K562 (cell line): ENCODE measurements around the gene BOD1L2. TPM values are rescaled to one million over a fixed set of nuclear protein-coding genes. Genes with fewer than 3 reads are reported as not detected.
A peak's percentile ranks its signal among the peaks of the same experiment; 100 is the strongest.

ENCODE experiments used
- ATAC-seq: fragments of 200-7000 bp; cut with Tn5 transposase; 3 replicates; pipeline ENCODE4 v1.9.1; 2020; ENCODE audit warnings: moderate library complexity
- BruUV-seq: library from RNA; stranded (reverse); fragments of 400-500 nt; replicated peaks from 2 replicates; lab custom pipeline; 2021; lab: Mats Ljungman, UMichigan
- CTCF ChIA-PET: fragments of 300-600 bp; formaldehyde crosslinking; extraction: SDS; loops from one replicate; lab custom pipeline; 2021; ENCODE audit warnings: low intra/inter-chr PET ratio; lab: Yijun Ruan, JAX
- POLR2A ChIA-PET: fragments of 300-600, 350-650 bp; sonication (Branson Sonifier 250); formaldehyde crosslinking; extraction: SDS; loops from one replicate; lab custom pipeline; 2021; ENCODE audit warnings: antibody characterized with exemption, inconsistent platforms; lab: Yijun Ruan, JAX
- DNase-seq, 4 experiments: peaks; one replicate each; pipeline versions ENCODE4 v3.0.0 to v3.0.0-alpha.2; 2011 to 2018; ENCODE audit warnings: low spot score in 3 of 4, mixed read lengths in 3 of 4; ENCODE audit errors: extremely low read depth in 1 of 4
- FAIRE-seq: peaks from 2 replicates; lab custom pipeline; 2011; peaks lifted over from hg19 to GRCh38; lab: Jason Lieb, UNC
- H2AFZ ChIP-seq: 2 replicates; pipeline ENCODE4 v1.6.0; 2011; ENCODE audit warnings: low read depth, low read length, control low read depth, inconsistent platforms
- H3K27ac ChIP-seq: fragments of 200-600 bp; 3 replicates; pipeline ENCODE4 v1.8.0; 2011; ENCODE audit warnings: low read depth, mild to moderate bottlenecking, control low read depth, inconsistent platforms, low read length, moderate library complexity, mixed read lengths; ENCODE audit errors: extremely low read depth
- H3K27me3 ChIP-seq, 2 experiments: fragments of 300-600 bp in 1 of 2; 2 replicates in 1 of 2; 3 replicates in 1 of 2; pipeline versions ENCODE4 v1.6.0 to v1.8.0; 2011; ENCODE audit warnings: inconsistent platforms in 2 of 2, low read length in 2 of 2, mild to moderate bottlenecking in 1 of 2, mixed read lengths in 1 of 2, moderate library complexity in 1 of 2; ENCODE audit not compliant: control insufficient read depth in 2 of 2, insufficient read depth in 2 of 2
- H3K36me3 ChIP-seq: fragments of 300-600 bp; 3 replicates; pipeline ENCODE4 v1.8.0; 2011; ENCODE audit warnings: mild to moderate bottlenecking, low read length, inconsistent platforms; ENCODE audit not compliant: control insufficient read depth, insufficient read depth
- H3K4me1 ChIP-seq, 2 experiments: fragments of 200-600 bp in 1 of 2; replicated peaks in 1 of 2; 2 replicates in 1 of 2; 3 replicates in 1 of 2; pipeline versions ENCODE4 v1.5.1 to v1.8.0; 2011; ENCODE audit warnings: inconsistent platforms in 2 of 2, low read length in 2 of 2, mild to moderate bottlenecking in 1 of 2, mixed read lengths in 1 of 2, moderate library complexity in 1 of 2; ENCODE audit not compliant: control insufficient read depth in 2 of 2, insufficient read depth in 2 of 2
- H3K4me2 ChIP-seq: 2 replicates; pipeline ENCODE4 v1.6.1; 2011; ENCODE audit warnings: low read length, control low read depth, inconsistent platforms, mixed read lengths; ENCODE audit not compliant: insufficient read depth
- H3K4me3 ChIP-seq: fragments of 200-600 bp; sonication (generic), shearing (Covaris generic); 2 replicates; pipeline ENCODE4 v1.5.1; 2016; ENCODE audit warnings: control low read depth, inconsistent platforms
- H3K79me2 ChIP-seq: fragments of 200-600 bp; 3 replicates; pipeline ENCODE4 v1.8.0; 2011; ENCODE audit warnings: low read length, inconsistent platforms; ENCODE audit not compliant: control insufficient read depth, insufficient read depth
- H3K9ac ChIP-seq, 2 experiments: 2 replicates each; pipeline versions ENCODE4 v1.6.0 to v1.6.1; 2011; ENCODE audit warnings: low read depth in 2 of 2, low read length in 2 of 2, control low read depth in 1 of 2, inconsistent platforms in 1 of 2, mild to moderate bottlenecking in 1 of 2, mixed read lengths in 1 of 2; ENCODE audit not compliant: insufficient read depth in 1 of 2
- H3K9me1 ChIP-seq: one replicate; pipeline ENCODE4 v1.6.0; 2011; ENCODE audit warnings: inconsistent platforms, mild to moderate bottlenecking, low read length, moderate library complexity; ENCODE audit not compliant: control insufficient read depth, insufficient read depth
- H3K9me3 ChIP-seq: replicated peaks from 2 replicates; pipeline ENCODE4 v1.5.1; 2011; ENCODE audit warnings: low read depth, low read length, inconsistent platforms; ENCODE audit not compliant: control insufficient read depth, insufficient read depth
- H4K20me1 ChIP-seq: replicated peaks from 2 replicates; pipeline ENCODE4 v1.6.1; 2011; ENCODE audit warnings: low read length, inconsistent platforms, mixed read lengths; ENCODE audit not compliant: control insufficient read depth, insufficient read depth
- ADNP ChIP-seq: fragments of 200-800 bp; sonication (Bioruptor generic); IDR thresholded peaks from 2 replicates; pipeline ENCODE4 v1.6.1; 2016; ENCODE audit warnings: missing genetic modification characterization, missing compliant biosample characterization
- DIDO1 ChIP-seq: fragments of 450-650 bp; IDR thresholded peaks from 2 replicates; pipeline ENCODE4 v1.6.1; 2016; ENCODE audit warnings: low read depth, missing biosample characterization, missing genetic modification characterization
- ESRRA ChIP-seq: fragments of 450-650 bp; IDR thresholded peaks from 2 replicates; pipeline ENCODE4 v1.6.1; 2014; ENCODE audit warnings: low read depth, mild to moderate bottlenecking, moderate library complexity, borderline replicate concordance
- PCBP2 ChIP-seq: fragments of 200-400 bp; formaldehyde crosslinking; IDR thresholded peaks from 2 replicates; pipeline ENCODE4 v1.6.1; 2018; ENCODE audit warnings: low read length, low read depth, mild to moderate bottlenecking, moderate library complexity; ENCODE audit not compliant: poor library complexity, severe bottlenecking
- RBM22 ChIP-seq: fragments of 200-400 bp; formaldehyde crosslinking; IDR thresholded peaks from 2 replicates; pipeline ENCODE4 v1.6.1; 2018; ENCODE audit warnings: low read length, low read depth; ENCODE audit not compliant: poor library complexity, severe bottlenecking
- SAFB ChIP-seq: fragments of 200-400 bp; formaldehyde crosslinking; IDR thresholded peaks from 2 replicates; pipeline ENCODE4 v1.6.1; 2017; ENCODE audit warnings: low read depth, low read length, borderline replicate concordance
- SMARCB1 ChIP-seq: IDR thresholded peaks from 2 replicates; pipeline ENCODE4 v1.6.1; 2011; ENCODE audit warnings: improper control_type of control experiment, low read depth; ENCODE audit not compliant: insufficient read length
- SNRNP70 ChIP-seq: fragments of 200-400 bp; formaldehyde crosslinking; optimal IDR thresholded peaks from 2 replicates; pipeline ENCODE3; 2017; ENCODE audit warnings: low read depth, low read length
- WGBS: fragments of 100-300 bp; shearing (Covaris generic); methylation state at CpG from one replicate; pipeline ENCODE4 v1.1.6; 2016; ENCODE audit warnings: low coverage, mixed read lengths; ENCODE audit not compliant: insufficient coverage; ENCODE audit errors: missing lambda C conversion rate; 5-methylcytosine and 5-hydroxymethylcytosine counted together
- in situ Hi-C: fragments of 300-500 bp; cut with MboI; formaldehyde crosslinking; loops from 4 replicates; pipeline ENCODE4 v1.15.0; 2018; ENCODE audit warnings: inconsistent platforms, mixed read lengths
- intact Hi-C: fragments of 100-400 bp; cut with micrococcal nuclease; formaldehyde crosslinking; loops from 2 replicates; pipeline ENCODE4 v1.14.2; 2022
- polyA plus RNA-seq, 8 experiments: library from polyadenylated mRNA; depleted of rRNA in 4 of 8; stranded (reverse) in 5 of 8; unstranded in 3 of 8; fragments of >200 nt; fragmentation: Nextera tagmentation in 2 of 8; fragmentation: Illumina TruSeq in 1 of 8; extraction: Ambion mirVana in 2 of 8; extraction: Trizol in 1 of 8; gene quantifications; 2 replicates each; pipeline versions ENCODE4 v1.2.1 to v1.2.3, GENCODE V29; 2011 to 2014; ENCODE audit warnings: inconsistent platforms in 1 of 8, missing spikeins in 1 of 8
- total RNA-seq, 7 experiments: library from RNA; depleted of rRNA in 6 of 7; stranded (reverse); fragments of >200 nt in 6 of 7; fragmentation: Illumina TruSeq in 2 of 7; extraction: Trizol in 2 of 7; gene quantifications; 2 replicates each; pipeline versions ENCODE4 v1.2.1 to v1.2.3, GENCODE V29; 2011 to 2021; ENCODE audit warnings: low replicate concordance in 1 of 7
- TF ChIP-seq, protein P1 (sequence below): fragments of 250-450 bp; sonication (Bioruptor Pico); IDR thresholded peaks from 2 replicates; pipeline ENCODE4 v1.8.0; 2021; ENCODE audit warnings: mild to moderate bottlenecking, moderate library complexity
- TF ChIP-seq, protein P2 (sequence below), 2 experiments: fragments of 450-650 bp; formaldehyde crosslinking in 1 of 2; IDR thresholded peaks; 2 replicates each; pipeline versions ENCODE4 v1.4.0 to v1.6.1; 2014 to 2020; ENCODE audit warnings: mild to moderate bottlenecking in 2 of 2, borderline replicate concordance in 1 of 2, low read depth in 1 of 2
- TF ChIP-seq, protein P3 (sequence below): sonication (generic); formaldehyde crosslinking; IDR thresholded peaks from 2 replicates; pipeline ENCODE4 v1.9.0; 2022; ENCODE audit warnings: mild to moderate bottlenecking, missing genetic modification reagents

Gene BOD1L2
- total and polyA plus RNA-seq, 9 of the 15 experiments (the other 6 are each of a cell fraction or from before 2014, with no cell fraction given), result 0.03 TPM; not detected in 8

DNA sequence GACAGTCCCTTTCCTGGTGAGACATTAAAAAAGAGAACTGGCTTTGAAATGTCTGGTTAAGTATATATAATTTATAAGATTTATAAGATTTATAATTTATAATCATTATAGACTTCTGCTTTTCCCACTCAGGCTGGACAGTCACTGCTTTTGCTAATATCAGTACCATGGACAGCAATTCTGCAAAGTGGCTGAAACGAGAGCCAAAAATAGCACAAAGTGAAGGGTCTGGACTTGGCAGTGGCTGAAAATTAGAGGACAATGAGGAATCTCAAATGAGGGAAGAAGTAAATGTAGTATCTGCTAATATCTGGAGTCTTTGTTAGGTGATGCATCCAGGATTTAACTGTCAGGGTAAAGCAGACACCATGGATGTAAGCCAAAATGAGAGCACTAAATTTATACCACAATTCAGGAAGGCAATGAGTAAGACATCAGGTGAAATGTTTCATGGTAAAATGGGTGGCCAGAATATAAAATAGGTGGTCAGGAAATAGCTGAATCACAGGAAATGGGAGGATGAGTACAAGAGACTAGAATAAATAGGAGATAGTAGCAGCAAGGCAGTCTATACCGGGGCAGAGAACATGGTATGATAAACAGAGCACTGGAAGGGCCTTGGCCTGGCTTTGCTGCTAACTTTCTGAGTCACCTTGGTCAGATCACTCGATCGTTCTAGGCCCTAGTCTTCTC lies 39.6 kb upstream of the BOD1L2 start:
- CTCF ChIA-PET, result no interaction called here
- ATAC-seq, result no peak
- intact Hi-C loops, result no loop called here
- no peak for TF ChIP-seq RBM22
- TF ChIP-seq, protein P1, sequence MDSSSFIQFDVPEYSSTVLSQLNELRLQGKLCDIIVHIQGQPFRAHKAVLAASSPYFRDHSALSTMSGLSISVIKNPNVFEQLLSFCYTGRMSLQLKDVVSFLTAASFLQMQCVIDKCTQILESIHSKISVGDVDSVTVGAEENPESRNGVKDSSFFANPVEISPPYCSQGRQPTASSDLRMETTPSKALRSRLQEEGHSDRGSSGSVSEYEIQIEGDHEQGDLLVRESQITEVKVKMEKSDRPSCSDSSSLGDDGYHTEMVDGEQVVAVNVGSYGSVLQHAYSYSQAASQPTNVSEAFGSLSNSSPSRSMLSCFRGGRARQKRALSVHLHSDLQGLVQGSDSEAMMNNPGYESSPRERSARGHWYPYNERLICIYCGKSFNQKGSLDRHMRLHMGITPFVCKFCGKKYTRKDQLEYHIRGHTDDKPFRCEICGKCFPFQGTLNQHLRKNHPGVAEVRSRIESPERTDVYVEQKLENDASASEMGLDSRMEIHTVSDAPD (CRISPR knock-in tag), result no peak
- TF ChIP-seq, protein P2, sequence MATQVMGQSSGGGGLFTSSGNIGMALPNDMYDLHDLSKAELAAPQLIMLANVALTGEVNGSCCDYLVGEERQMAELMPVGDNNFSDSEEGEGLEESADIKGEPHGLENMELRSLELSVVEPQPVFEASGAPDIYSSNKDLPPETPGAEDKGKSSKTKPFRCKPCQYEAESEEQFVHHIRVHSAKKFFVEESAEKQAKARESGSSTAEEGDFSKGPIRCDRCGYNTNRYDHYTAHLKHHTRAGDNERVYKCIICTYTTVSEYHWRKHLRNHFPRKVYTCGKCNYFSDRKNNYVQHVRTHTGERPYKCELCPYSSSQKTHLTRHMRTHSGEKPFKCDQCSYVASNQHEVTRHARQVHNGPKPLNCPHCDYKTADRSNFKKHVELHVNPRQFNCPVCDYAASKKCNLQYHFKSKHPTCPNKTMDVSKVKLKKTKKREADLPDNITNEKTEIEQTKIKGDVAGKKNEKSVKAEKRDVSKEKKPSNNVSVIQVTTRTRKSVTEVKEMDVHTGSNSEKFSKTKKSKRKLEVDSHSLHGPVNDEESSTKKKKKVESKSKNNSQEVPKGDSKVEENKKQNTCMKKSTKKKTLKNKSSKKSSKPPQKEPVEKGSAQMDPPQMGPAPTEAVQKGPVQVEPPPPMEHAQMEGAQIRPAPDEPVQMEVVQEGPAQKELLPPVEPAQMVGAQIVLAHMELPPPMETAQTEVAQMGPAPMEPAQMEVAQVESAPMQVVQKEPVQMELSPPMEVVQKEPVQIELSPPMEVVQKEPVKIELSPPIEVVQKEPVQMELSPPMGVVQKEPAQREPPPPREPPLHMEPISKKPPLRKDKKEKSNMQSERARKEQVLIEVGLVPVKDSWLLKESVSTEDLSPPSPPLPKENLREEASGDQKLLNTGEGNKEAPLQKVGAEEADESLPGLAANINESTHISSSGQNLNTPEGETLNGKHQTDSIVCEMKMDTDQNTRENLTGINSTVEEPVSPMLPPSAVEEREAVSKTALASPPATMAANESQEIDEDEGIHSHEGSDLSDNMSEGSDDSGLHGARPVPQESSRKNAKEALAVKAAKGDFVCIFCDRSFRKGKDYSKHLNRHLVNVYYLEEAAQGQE (IDR thresholded peaks at IDR 0.05; ENCODE audit: borderline replicate concordance), result peak; percentile 97
- TF ChIP-seq, protein P2 (CRISPR knock-in tag; IDR thresholded peaks at IDR 0.05; ENCODE audit: low read depth), result peak; percentile 92
- TF ChIP-seq DIDO1 (tag), result no peak
- no peak for TF ChIP-seq SMARCB1
- no peak for TF ChIP-seq PCBP2
- TF ChIP-seq ESRRA, result no peak
- no peak for TF ChIP-seq SNRNP70
- TF ChIP-seq, protein P3, sequence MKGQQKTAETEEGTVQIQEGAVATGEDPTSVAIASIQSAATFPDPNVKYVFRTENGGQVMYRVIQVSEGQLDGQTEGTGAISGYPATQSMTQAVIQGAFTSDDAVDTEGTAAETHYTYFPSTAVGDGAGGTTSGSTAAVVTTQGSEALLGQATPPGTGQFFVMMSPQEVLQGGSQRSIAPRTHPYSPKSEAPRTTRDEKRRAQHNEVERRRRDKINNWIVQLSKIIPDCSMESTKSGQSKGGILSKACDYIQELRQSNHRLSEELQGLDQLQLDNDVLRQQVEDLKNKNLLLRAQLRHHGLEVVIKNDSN (CRISPR knock-in tag), result no peak
- no peak for TF ChIP-seq ADNP (tag)
- TF ChIP-seq SAFB, result no peak

More for the DNA sequence above, 39.6 kb upstream of the BOD1L2 start:
- WGBS, result 0% methylated on average over 4 of the region's 4 CpGs
- Histone ChIP-seq H2AFZ (no peak overlapping the region), H3K79me2 (no peaks in the 10 kb centered on the region), H3K4me1 (no peaks in the 10 kb centered on the region), H3K4me2 (no peak overlapping the region), H3K27me3 (no peaks in the 10 kb centered on the region), H3K36me3 (no peaks in the 10 kb centered on the region), H3K9ac (no peak overlapping the region), H4K20me1 (no peaks in the 10 kb centered on the region; the same call in 1 of the 2 replicates), H3K9me1 (no peaks in the 10 kb centered on the region), H3K4me3 (no peak overlapping the region), H3K9me3 (no peaks in the 10 kb centered on the region), H3K27ac (no peak overlapping the region)
- BruUV-seq, result no TSS peak
- FAIRE-seq, result no peak
- in situ Hi-C loops, result no loop called here
- DNase-seq, result peak in 3 of 4 experiments; percentile 16 to 32 (median 25)
- POLR2A ChIA-PET, result interaction anchor here (0.6 kb wide), 1 partner anchor 99 kb away, joined by 3 read pairs; no protein-coding TSS in a partner anchor
